HG02981 (cell line): ENCODE results near the gene JUND.

ENCODE experiments used
- ATAC-seq: cut with Tn5 transposase; IDR thresholded peaks from one replicate; pipeline ENCODE4 v1.9.1; 2021; ENCODE audit warnings: mild to moderate bottlenecking, moderate library complexity; ENCODE audit not compliant: unreplicated experiment

The JUND gene

DNA sequence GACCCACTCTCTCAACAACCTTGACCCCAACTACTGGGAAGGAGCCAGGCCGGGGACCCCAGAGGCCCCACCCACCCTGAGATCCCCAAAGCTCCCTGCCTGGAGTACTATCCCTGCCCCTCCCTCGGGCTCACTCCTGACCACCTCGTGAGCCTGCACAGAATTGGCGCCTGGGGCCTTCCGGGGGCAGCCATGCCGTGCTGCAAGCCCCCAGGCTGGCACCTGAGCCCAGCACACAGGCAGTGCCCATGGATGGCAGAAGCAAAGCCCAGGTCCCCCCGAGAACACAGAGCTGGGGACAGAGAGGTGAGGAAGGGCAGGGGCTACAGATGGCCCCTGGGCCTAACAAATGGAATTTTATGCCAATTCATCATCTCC lies 27.5 kb upstream of the JUND start:
- ATAC-seq = no peak

DNA sequence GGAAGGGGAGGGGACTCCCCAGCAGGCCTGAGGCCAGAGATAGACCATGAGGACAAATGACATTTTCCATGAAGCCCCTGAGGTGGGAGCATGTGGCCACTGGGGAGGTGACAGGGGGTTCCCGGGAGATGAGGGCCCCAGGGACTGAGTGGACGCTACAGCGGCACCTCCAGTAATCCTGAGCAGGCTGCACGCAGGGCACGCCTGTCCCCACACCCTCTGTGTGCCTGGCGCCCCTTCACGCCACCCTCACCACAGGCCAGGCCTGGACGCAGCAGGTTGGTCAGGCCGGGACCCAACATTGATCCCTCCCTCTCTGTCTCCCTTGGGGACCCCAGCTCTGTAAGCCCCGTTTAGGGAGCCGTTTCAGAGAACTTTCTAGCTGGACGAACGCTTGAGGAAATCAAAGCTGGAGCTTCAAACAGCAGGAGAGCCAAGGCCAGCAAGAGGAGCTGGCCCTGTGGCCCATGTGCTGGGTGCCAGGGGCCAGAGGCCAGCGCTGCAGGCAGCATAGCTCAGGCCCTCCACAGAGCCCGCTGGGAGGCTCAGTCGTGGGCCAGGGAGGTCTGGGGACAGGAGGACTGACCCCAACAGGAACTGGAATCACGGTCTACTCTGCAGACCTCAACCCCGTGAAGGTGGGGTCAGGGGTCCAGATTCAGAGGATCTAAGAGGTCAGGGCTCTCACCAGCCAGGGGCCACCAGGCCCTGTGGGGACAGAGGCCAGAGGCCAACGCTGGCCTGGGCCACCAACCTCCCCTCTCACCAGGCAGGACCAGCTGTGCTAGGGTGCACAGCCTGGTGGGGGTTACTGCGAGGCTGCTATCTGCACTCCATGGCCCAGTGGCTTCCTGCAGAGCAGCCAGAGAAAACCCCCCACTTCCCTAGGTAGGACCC lies 26.9 kb upstream of the JUND start:
- ATAC-seq = no peak

DNA sequence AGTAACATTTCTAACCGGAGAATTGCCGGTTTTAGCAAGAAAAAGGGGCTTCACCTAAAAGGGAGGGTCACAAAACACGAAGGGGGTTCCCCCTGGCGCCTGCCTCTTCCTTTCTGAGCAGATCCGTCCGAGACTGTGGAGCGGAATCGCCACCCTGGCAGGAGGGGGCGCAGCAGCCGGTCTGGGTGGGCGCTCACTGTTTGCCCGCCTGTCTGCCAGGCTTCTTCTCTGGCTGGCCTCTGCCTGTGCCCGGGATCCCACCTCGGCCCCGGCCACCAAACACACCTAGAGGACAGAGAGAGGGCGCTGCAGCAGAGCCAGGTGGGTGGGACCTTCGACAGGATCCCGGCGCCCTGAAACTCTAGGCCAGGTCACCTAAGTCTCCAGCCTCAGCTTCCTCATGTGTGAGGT lies 25.9 kb upstream of the JUND start:
- ATAC-seq = no peak

DNA sequence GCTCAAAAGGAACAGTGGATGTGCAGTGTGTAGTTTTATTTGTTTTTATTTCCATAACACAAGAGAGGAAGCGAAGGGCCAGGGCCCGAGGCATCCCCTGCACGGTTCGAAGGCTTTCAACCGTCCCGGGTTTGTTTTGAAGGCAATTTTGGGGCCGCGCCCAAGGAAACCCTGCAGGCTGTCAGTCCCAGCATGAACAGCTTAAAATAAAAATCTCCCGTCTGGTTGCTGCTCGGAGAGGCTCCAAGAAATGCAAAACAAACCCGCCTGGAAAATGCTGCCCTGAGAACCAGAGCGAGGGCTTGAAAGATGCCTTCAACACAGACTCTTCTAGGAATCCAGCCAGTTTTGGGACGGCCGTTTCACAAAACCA lies 25.5 kb upstream of the JUND start:
- no peak for ATAC-seq

DNA sequence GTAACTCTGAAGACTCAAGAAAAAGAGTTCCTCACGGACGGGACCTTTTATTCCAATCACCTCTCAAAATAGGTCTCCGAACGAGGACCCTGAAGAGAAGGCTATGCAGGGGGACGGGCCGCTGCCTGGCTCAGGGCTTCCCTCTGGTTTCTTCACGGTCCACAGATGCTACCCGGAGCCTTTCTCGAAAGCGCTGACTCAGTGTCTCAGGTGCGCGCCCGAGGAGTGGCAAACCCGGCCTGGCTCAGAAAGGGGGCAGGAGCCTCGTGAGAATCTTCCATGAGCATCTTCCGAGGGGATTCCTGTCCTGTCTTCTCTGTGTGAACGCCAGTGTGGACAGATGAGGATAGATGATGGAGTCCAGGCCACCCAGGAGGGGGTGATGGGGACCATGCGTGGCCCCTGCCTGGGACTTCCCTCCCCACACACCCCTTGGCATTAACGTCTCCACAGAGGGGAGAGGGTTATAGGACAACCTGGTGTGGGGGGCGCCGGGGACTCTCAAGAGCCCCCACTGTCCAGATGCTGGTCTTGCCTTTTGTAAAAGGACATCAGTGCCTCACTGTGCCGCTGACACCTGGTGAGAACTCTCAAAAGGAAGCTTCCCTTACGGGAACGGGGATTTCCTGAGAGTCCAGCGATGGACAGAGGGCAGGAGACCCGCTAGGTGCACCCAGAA lies 24.9 kb upstream of the JUND start:
- no peak for ATAC-seq

DNA sequence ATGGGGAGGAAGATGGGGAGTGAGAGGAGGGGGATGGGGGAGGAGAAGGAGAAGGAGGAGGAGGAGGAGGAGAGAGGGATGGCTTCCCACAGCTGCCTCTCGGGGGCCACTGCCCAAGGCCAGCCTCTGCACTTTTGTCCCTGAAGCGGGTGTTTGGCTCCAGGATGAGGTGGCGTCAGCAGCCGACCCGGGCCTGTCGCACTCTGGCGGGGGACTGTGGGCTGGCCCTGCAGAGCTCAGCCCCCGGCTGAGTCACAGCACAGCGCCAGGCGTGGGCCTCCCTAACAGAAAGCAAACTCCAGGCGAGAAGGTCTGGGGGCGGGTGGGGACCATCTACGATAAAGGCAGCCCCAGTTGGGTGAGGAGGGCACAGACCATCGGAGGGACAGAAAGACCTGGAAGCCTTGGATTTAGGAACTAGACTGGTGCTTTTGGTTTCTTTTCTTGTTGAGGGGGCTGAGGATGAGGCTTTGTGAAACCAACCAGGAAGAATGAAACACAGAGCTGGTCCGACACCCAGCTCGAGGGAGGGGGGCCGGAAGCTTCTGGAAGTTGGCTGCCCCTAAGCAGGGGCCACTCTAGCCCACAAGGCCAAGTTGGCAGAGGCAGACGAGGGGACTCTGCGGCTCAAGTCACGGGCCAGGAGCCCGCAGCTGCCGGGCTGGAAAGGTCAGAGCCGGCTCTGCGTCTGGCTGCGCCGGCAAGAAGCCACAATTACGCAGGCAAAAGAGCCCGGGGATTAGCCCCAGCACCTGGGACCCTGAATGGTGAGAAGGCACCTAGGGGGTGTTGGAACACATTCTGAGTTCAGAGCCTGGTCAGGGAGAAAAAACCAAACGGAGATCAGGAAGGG lies 23.3 kb upstream of the JUND start:
- no peak for ATAC-seq

DNA sequence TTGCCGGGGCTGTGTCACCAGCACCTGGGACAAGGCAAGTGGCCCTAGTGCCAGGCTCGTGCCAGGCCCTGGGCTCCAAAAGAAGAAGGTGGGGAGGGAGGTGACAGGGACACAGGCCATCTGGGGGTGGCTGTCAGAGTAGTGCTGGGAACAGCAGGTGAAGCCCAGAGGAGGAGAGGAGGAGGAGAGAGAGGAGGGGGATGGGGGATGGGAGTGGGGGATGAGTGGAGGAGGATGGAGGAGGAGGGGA lies 22.7 kb upstream of the JUND start:
- ATAC-seq = no peak

DNA sequence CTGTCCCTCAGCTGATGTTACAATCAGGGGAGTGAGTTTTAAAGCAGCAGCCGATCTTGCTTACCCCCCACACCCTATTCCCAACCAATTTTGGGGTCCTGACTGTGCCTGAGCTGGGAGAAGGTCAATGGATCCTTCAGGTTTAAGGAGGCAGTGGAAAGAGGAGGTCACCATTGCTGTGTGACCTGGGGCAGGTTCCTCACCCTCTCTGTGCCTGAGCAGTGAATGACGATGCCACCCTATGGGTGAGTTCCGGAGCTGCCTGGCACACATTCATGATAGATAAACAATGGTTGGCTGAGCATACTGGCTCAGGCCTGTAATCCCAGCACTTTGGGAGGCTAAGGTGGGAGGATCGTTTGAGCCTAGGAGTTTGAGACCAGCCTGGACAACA lies 20.3 kb upstream of the JUND start:
- no peak for ATAC-seq

DNA sequence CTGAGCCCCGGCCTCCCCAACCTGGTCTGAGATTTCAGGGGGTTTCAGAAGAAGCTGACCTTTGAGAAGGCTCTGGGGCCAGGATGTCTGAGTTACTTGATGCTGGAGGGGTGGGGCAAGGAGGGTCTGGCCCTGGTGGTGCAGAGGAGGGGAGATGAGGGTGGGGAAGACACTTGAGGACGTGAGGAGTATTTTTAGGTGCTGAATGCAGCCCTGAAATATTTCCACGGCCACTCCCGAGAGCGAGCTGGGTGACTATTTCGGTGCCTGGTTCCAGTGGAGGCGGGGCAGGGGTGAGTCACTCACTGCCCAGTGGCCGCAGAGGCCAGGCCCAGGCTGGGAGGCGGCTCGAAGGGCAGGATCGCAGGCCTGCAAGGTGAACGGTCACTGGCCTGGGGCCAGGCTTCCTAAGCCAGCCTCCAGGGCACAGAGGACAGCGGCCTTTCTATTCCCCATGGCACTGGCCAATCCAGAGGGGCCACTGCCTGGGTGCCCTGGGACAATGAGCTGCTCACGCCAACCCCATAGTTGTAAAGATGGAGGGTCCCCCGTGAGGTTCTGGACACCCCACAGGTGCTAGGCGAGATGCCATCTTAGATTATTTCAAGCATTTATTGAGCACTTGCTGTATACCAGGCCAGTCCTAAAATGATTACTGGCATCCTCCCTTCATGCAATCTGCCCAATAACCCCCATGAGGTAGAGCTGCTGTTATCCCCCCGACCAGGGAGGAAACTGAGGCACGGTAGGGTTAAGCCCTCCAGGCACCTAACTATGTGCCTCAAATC lies 19.7 kb upstream of the JUND start:
- no peak for ATAC-seq

DNA sequence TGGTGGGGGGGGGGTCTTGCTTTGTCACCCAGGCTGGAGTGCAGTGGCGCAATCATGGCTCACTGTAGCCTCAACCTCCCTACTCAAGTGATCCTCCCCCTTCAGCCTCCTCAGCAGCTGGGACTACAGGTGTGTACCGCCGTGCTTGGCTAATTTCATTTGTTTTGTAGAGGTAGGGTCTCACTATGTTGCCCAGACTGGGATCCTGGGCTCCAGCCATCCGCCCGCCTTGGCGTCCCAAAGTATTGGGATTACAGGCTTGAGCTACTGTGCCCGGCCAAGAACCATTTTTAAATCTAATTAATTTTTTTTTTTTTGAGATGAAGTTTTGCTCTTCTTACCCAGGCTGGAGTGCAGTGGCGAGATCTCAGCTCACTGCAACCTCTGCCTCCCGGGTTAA lies 18.2 kb upstream of the JUND start:
- no peak for ATAC-seq

DNA sequence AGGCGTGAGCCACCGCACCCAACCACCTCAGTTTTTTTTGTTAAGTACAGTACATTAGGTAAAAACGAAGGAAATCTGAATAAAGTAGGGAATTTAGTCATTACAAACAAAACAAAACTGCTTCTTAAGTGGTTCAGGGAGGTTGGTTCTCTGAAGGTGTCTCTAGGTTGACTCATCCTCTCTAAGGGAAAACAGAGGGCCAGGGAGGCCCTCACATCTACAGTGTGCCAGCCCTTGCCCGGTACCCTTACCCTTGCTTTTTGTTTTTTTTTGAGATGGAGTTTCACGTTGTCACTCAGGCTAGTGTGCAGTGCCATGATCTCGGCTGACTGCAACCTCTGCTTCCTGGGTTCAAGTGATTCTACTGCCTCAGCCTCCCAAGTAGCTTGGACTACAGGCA lies 17.2 kb upstream of the JUND start:
- ATAC-seq = no peak

DNA sequence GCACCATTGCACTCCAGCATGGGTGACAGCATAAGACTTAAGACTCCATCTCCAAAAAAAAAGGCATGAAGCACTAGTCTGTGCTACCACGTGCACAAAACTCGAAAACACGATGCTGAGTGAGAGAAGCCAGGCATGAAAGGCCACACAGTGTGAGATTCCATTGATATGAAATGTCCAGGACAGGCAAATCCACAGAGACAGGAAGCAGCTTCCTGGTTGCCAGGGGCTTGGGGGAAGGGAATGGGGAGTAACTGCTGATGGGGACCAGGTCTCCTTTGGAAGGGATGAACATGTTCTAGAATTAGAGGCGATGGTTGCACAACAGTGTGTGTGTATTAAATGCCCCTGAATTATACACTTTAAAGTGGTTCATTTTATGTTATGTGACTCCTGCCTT lies 15.9 kb upstream of the JUND start:
- no peak for ATAC-seq

DNA sequence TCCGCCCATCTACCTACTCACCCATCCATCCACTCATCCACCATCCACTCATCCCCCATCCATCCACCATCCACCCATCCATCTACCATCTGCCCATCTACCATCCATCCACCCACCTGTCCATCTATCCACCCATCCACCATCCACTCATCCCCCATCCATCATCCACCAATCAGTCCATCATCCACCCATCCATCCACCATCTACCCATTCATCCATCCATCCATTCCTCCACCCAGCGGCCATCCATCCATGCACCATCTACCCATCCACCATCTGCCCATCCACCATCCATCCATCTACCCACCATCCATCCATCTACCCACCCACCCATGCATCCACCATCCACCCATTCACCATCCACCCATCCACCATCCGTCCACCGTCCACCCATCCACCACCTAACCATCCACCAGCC lies 13.6 kb upstream of the JUND start:
- no peak for ATAC-seq

DNA sequence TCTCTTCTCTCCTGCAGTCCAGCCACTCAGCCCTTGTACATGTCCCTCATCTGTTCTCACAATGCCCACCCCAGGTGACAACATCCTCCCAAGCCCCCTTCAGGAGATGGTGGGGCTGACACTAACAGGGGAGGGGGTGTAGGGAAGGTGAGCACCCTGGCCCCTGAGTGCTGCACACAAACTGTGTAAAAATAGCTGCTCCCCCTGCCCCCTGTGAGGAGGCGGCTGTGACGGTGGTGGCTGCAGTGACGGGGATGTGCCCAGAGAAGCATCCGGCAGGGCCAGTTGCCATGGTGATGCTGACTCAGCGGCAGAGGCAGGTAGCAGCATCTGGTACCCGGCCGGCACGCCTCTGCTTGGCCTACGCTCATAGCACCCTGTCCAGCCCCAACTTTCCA lies 13.0 kb upstream of the JUND start:
- no peak for ATAC-seq

DNA sequence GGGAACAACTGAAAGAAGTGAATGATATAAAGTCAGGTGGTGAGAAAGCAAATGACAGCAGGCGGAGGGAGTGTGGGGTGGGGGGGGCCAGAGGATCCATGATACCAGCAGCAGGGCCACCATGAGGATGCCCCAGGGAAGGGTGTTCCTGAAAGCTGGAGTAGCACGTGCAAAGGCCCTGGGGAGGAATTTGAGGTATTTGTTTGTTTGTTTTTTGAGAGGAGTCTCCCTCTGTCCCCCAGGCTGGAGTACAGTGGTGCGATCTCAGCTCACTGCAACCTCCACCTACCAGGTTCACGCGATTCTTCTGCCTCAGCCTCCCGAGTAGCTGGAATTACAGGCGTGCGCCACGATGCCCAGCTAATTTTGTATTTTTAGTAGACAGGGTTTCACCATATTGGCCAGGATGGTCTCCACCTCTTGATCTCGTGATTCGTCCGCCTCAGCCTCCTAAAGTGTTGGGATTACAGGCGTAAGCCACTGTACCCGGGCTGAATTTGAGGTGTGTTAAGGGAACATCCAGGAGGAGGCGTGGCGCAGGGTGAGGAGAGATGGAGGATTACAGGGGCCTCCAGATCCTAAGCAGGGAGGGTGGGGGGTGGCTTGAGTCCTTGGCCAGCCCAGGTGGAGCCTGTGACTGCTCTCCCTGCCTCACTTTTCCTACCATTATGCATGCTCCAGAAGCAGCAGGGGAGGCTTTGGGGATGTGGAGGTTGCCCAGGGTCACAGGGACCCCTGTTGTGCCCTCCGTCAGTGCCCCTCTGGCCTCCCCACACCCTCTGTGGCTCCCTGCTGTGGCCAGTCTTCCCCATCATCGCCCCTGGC lies 12.4 kb upstream of the JUND start:
- ATAC-seq = no peak

DNA sequence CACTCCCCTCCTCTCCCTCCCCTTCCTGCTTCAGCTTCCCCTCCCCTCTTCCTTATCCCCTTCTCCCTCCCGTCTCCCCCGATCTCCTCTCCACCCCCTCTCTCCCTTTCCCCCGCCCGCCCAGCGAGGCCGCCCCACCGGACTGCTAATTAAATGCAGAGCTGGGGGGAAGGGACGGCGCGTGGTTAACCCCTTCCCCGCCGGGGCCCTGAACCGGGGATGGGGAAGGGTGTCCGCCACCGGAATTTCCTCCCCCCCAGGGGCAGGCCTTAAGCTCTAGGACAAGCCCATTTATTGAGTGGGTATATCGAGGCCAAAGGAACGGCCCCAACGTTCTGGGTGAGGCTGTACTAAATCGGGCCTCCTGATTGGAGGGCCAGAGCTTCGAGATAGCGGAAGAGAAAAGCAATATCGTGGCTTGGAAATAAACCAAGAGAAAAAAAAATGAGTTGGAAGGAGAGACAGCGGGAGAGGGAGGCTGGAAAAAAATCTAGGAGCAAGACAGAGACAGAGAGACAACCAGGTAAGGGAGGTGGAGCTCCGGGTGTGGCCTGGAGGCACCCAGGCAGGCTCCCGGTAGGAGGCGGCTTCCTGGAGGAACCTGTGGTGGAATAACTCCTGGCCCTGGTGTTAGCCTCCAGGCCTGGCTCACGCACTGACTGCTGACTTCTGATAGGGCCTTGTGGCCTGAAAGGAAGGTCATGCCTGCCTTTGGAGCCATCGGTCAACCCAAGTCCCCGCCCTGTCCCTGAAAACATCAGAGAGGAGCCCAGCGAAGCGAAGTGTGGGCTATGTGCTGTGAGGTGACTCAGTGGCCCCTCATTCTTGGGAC lies 11.6 kb upstream of the JUND start:
- ATAC-seq = no peak

DNA sequence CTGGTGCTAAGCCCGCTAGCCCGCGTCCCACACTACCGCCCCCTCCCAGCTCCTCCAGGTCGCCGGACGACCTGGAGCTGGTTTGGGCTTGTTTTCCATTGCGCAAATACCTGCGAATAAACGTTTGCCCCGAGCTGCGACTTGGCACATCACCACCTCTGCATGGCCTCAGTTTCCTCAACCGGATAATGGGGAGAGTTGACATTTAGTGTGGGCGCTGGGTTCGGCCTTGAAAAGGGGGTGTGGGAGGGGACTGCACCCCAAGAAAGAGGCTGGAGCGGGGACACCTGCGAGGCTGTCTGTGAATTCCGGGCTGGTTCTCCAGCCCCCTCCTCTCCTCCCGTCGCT lies 11.0 kb upstream of the JUND start:
- no peak for ATAC-seq

DNA sequence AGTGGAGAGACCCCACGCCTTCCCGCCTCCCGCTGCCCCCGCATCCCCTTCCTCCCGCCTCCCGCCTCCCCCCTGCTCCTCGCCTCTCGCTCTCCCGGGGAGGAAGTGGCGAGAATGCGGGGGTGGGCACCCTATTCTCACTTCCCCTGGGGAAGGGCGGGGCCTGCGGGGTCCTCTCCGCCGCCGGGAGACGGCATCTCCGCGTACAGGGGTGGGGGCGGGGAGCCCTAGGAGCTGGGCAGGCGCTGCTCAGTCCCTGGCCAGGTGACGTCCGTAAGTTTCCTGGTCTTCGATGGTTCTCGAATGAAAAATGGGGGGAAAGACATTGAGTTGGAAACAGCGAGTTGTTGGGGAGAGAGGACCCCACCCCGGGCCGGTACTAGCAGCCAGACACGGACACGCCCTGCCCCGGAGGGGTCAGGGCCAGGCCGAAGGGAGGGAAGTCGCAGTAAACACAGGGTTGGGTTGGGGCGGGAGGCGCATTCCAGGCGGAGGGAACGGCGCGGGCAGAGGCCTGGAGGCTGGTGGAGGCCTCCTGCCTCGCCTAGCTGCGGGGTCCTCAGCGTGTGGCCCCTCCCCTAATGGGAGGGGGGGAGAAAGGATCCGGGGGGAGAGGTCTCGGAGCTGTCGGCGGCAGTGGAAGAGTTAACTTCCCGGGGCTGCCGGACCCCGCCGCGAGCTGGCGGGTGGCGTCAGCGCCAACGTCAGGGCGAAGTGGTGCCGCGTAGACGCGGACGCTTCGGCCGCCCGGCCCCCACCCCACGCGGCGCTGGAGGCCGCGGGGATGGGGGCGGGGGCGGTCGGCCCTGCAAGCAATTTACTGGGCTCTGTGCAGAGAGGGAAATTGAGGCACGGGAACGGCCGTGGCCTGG lies 10.4 kb upstream of the JUND start:
- ATAC-seq = no peak
